PC-9 (cell line): ENCODE results near the gene LMNTD2. TPM values are rescaled to one million over a fixed set of nuclear protein-coding genes. Genes with fewer than 3 reads are reported as not detected.

Experiments
- BruUV-seq: library from RNA; stranded (reverse); fragments of 400-500 nt; replicated peaks from 2 replicates; lab custom pipeline; 2021; lab: Mats Ljungman, UMichigan
- CTCF ChIA-PET: fragments of 300-600 bp; sonication (Branson Sonifier 250); formaldehyde crosslinking; loops from one replicate; lab custom pipeline; 2022; ENCODE audit warnings: antibody characterized with exemption; lab: Charles Lee
- POLR2A ChIA-PET: fragments of 300-600 bp; sonication (Branson Sonifier 250); formaldehyde crosslinking; loops from one replicate; lab custom pipeline; 2022; ENCODE audit warnings: antibody characterized with exemption; ENCODE audit not compliant: unreplicated experiment; lab: Charles Lee
- DNase-seq, 2 experiments: peaks; one replicate each; pipeline versions ENCODE4 v3.0.0 to v3.0.0-alpha.2; 2015 to 2022; ENCODE audit warnings: mixed read lengths in 1 of 2
- H2AFZ ChIP-seq: fragments of 200-600 bp; sonication (generic); 2 replicates; pipeline ENCODE4 v1.8.1; 2017; ENCODE audit warnings: antibody characterized with exemption
- H3F3A ChIP-seq: fragments of 200-600 bp; sonication (generic); 2 replicates; pipeline ENCODE4 v1.8.1; 2017; ENCODE audit warnings: antibody characterized with exemption, mild to moderate bottlenecking, low read depth; ENCODE audit not compliant: insufficient read depth
- H3K27ac ChIP-seq: fragments of 200-600 bp; sonication (generic); 2 replicates; pipeline ENCODE4 v1.6.1; 2016; ENCODE audit warnings: mixed run types
- H3K27me3 ChIP-seq: fragments of 200-600 bp; sonication (generic); 2 replicates; pipeline ENCODE4 v1.6.1; 2016; ENCODE audit warnings: low read depth, mixed run types; ENCODE audit not compliant: insufficient read depth
- H3K36me3 ChIP-seq: fragments of 200-600 bp; sonication (generic); 2 replicates; pipeline ENCODE4 v1.6.1; 2016; ENCODE audit warnings: low read depth, mixed run types
- H3K4me1 ChIP-seq: fragments of 200-600 bp; sonication (generic); replicated peaks from 2 replicates; pipeline ENCODE4 v1.6.1; 2016; ENCODE audit warnings: mixed run types; ENCODE audit not compliant: insufficient read depth
- H3K4me2 ChIP-seq: fragments of 200-600 bp; sonication (generic); 2 replicates; pipeline ENCODE4 v1.6.1; 2017; ENCODE audit warnings: mixed run types
- H3K4me3 ChIP-seq: fragments of 200-600 bp; sonication (generic); 2 replicates; pipeline ENCODE4 v1.6.1; 2016; ENCODE audit warnings: mixed run types
- H3K79me2 ChIP-seq: fragments of 200-600 bp; sonication (generic); 2 replicates; pipeline ENCODE4 v1.6.1; 2017; ENCODE audit warnings: low read depth, mixed run types
- H3K9me2 ChIP-seq: fragments of 200-600 bp; sonication (generic); 2 replicates; pipeline ENCODE4 v1.8.1; 2017; ENCODE audit warnings: mild to moderate bottlenecking; ENCODE audit not compliant: insufficient read depth
- H3K9me3 ChIP-seq: fragments of 200-600 bp; sonication (generic); 2 replicates; pipeline ENCODE4 v1.8.1; 2016; ENCODE audit warnings: low read depth; ENCODE audit not compliant: insufficient read depth
- H4K20me1 ChIP-seq: fragments of 200-600 bp; sonication (generic); 2 replicates; pipeline ENCODE4 v1.8.1; 2017; ENCODE audit not compliant: insufficient read depth
- CTCF ChIP-seq: fragments of 200-600 bp; sonication (generic); conservative IDR thresholded peaks from 2 replicates; pipeline ENCODE4 v1.6.1; 2017; ENCODE audit warnings: mixed run types, antibody characterized with exemption, mild to moderate bottlenecking, moderate library complexity
- EZH2 ChIP-seq: fragments of 200-600 bp; sonication (generic); IDR thresholded peaks from 2 replicates; pipeline ENCODE4 v1.8.0; 2017; ENCODE audit warnings: antibody characterized with exemption, low read depth
- intact Hi-C: fragments of 100-400 bp; cut with micrococcal nuclease; formaldehyde crosslinking; loops from one replicate; pipeline ENCODE4 v1.10.0; 2022; ENCODE audit not compliant: unreplicated experiment
- total RNA-seq: library from RNA; stranded (reverse); gene quantifications from 2 replicates; pipeline ENCODE4 v1.2.3, GENCODE V29; 2021

LMNTD2 gene
- total RNA-seq, 1 experiment from 2014 or later, result 16.3 TPM

GRCh38 chr11:589798-590197 lies 29.3 kb upstream of the LMNTD2 start:
- no peak for TF ChIP-seq EZH2
- no peak for TF ChIP-seq CTCF
- H3K36me3 ChIP-seq, result no peaks in the 10 kb centered on the region
- H3K79me2 ChIP-seq, result no peaks in the 10 kb centered on the region
- H3K27me3 ChIP-seq, result no peaks in the 10 kb centered on the region
- H3K4me2 ChIP-seq, result no peak overlapping the region
- CTCF ChIA-PET, result no interaction called here
- H2AFZ ChIP-seq, result no peak overlapping the region
- no peak overlapping the region for H3K4me3 ChIP-seq
- H4K20me1 ChIP-seq, result peaks cover 10% of the 10 kb centered on the region
- H3K4me1 ChIP-seq, result no peaks in the 10 kb centered on the region
- H3K27ac ChIP-seq, result no peak overlapping the region
- no peak for DNase-seq
- no peaks in the 10 kb centered on the region; the same call in 1 of the 2 replicates for H3F3A ChIP-seq
- no peaks in the 10 kb centered on the region for H3K9me2 ChIP-seq
- no TSS peak for BruUV-seq
- H3K9me3 ChIP-seq, result no peaks in the 10 kb centered on the region
- POLR2A ChIA-PET, result no interaction called here
- intact Hi-C loops, result no loop called here

GRCh38 chr11:587978-588380 lies 27.4 kb upstream of the LMNTD2 start:
- intact Hi-C loops, result no loop called here
- H3K9me2 ChIP-seq, result no peaks in the 10 kb centered on the region
- ChIA-PET POLR2A (no interaction called here), CTCF (no interaction called here)
- H3K4me2 ChIP-seq, result no peak overlapping the region
- no peaks in the 10 kb centered on the region; the same call in 1 of the 2 replicates for H3F3A ChIP-seq
- no peaks in the 10 kb centered on the region for H3K36me3 ChIP-seq
- H3K27me3 ChIP-seq, result no peaks in the 10 kb centered on the region
- no peak overlapping the region for H3K27ac ChIP-seq
- no peak overlapping the region for H3K4me3 ChIP-seq
- H2AFZ ChIP-seq, result no peak overlapping the region
- TF ChIP-seq EZH2, result no peak
- no peak for TF ChIP-seq CTCF
- H3K4me1 ChIP-seq, result no peaks in the 10 kb centered on the region
- BruUV-seq, result no TSS peak
- DNase-seq, result no peak
- no peaks in the 10 kb centered on the region for H3K79me2 ChIP-seq
- peaks cover 6% of the 10 kb centered on the region; the same call in 1 of the 2 replicates for H4K20me1 ChIP-seq
- H3K9me3 ChIP-seq, result no peaks in the 10 kb centered on the region

- H4K20me1 ChIP-seq, result peaks cover 6% of the 10 kb centered on the region; the same call in 1 of the 2 replicates
- CTCF ChIA-PET, result no interaction called here
- H3F3A ChIP-seq, result no peaks in the 10 kb centered on the region; the same call in 1 of the 2 replicates
- no peaks in the 10 kb centered on the region for H3K9me3 ChIP-seq
- H3K27ac ChIP-seq, result no peak overlapping the region
- no peaks in the 10 kb centered on the region for H3K79me2 ChIP-seq
- POLR2A ChIA-PET, result no interaction called here
- DNase-seq, result no peak
- H3K4me3 ChIP-seq, result no peak overlapping the region
- TF ChIP-seq CTCF (no peak), EZH2 (no peak)
- H3K36me3 ChIP-seq, result no peaks in the 10 kb centered on the region
- H2AFZ ChIP-seq, result no peak overlapping the region
- no peaks in the 10 kb centered on the region for H3K9me2 ChIP-seq
- intact Hi-C loops, result no loop called here
- H3K27me3 ChIP-seq, result no peaks in the 10 kb centered on the region
- H3K4me2 ChIP-seq, result no peak overlapping the region
- no peaks in the 10 kb centered on the region for H3K4me1 ChIP-seq
- no TSS peak for BruUV-seq
Measured at GRCh38 chr11:587546-587945, 27.0 kb upstream of the LMNTD2 start.
